ENCODE measurements around the gene PTX4.

GRCh38 chr16:1502092-1503004 is 13.6 kb upstream of the PTX4 start:
- TF ChIP-seq CTCF (IDR thresholded peaks at IDR 0.05; ENCODE audit: low read depth, low read length), result no peak
- TF ChIP-seq POLR2A (IDR thresholded peaks at IDR 0.05; ENCODE audit: extremely low read depth, insufficient read length), result no peak
- no peak for TF ChIP-seq MYC (IDR thresholded peaks at IDR 0.05; ENCODE audit: low read depth, low read length)
